ENCODE data around the gene SHISAL2A. TPM values are rescaled to one million over a fixed set of nuclear protein-coding genes. Genes with fewer than 3 reads are reported as not detected.

Gene SHISAL2A
- total and polyA plus RNA-seq, 2 of the 13 experiments (the other 11 are each of a cell fraction or from before 2014, with no cell fraction given) = not detected

DNA sequence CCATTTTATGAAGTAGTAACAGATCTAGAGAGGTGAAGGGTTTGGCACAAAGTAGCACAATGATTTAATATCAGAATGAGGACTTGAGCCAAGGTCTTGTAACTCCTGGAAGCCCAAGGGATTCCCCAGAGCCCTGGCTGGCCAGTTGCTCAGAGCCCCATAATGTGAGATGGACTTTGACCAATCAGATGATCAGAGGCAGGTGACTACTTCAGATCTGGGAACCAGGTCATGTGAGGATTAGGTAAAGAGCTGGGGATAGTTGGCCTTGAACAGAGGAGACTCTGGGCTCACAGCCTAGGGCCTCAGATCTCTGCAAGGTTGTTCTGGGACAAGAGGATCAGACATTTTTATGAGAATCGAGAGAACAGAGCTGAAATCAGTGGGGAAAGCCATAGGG, 18.9 kb downstream of the SHISAL2A start (continued):
- TF ChIP-seq ZNF580 (CRISPR knock-in tag; IDR thresholded peaks at IDR 0.05; ENCODE audit: borderline replicate concordance, low read depth) (no peak), ZSCAN25 (CRISPR knock-in tag; IDR thresholded peaks at IDR 0.05) (no peak), SOX5 (CRISPR knock-in tag; IDR thresholded peaks at IDR 0.05; ENCODE audit: borderline replicate concordance) (peak; percentile 39; the same call in 1 of the 2 replicates), ZNF883 (CRISPR knock-in tag; IDR thresholded peaks at IDR 0.05; ENCODE audit: not compliant biosample characterization) (no peak), ZNF333 (CRISPR knock-in tag; IDR thresholded peaks at IDR 0.05; ENCODE audit: borderline replicate concordance) (no peak), ZNF256 (CRISPR knock-in tag; conservative IDR thresholded peaks at IDR 0.05) (no peak), ZZZ3 (CRISPR knock-in tag; IDR thresholded peaks at IDR 0.05; ENCODE audit: borderline replicate concordance) (no peak), ZBTB8A (CRISPR knock-in tag; IDR thresholded peaks at IDR 0.05; ENCODE audit: borderline replicate concordance, low read depth) (no peak), ZBED4 (CRISPR knock-in tag; IDR thresholded peaks at IDR 0.05; ENCODE audit: borderline replicate concordance) (no peak), ZNF136 (CRISPR knock-in tag; IDR thresholded peaks at IDR 0.05; ENCODE audit: low read depth) (no peak), CSRNP1 (CRISPR knock-in tag; IDR thresholded peaks at IDR 0.05) (no peak), PHF20 (CRISPR knock-in tag; IDR thresholded peaks at IDR 0.05) (peak; percentile 32; the same call in 1 of the 2 replicates), NFE2L2 (IDR thresholded peaks at IDR 0.05; ENCODE audit: low read length) (no peak), ZNF816 (CRISPR knock-in tag; IDR thresholded peaks at IDR 0.05; ENCODE audit: borderline replicate concordance) (no peak)
- TF ChIP-seq, protein P1, sequence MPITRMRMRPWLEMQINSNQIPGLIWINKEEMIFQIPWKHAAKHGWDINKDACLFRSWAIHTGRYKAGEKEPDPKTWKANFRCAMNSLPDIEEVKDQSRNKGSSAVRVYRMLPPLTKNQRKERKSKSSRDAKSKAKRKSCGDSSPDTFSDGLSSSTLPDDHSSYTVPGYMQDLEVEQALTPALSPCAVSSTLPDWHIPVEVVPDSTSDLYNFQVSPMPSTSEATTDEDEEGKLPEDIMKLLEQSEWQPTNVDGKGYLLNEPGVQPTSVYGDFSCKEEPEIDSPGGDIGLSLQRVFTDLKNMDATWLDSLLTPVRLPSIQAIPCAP (CRISPR knock-in tag; IDR thresholded peaks at IDR 0.05; ENCODE audit: low read depth) = no peak
- TF ChIP-seq, protein P2, sequence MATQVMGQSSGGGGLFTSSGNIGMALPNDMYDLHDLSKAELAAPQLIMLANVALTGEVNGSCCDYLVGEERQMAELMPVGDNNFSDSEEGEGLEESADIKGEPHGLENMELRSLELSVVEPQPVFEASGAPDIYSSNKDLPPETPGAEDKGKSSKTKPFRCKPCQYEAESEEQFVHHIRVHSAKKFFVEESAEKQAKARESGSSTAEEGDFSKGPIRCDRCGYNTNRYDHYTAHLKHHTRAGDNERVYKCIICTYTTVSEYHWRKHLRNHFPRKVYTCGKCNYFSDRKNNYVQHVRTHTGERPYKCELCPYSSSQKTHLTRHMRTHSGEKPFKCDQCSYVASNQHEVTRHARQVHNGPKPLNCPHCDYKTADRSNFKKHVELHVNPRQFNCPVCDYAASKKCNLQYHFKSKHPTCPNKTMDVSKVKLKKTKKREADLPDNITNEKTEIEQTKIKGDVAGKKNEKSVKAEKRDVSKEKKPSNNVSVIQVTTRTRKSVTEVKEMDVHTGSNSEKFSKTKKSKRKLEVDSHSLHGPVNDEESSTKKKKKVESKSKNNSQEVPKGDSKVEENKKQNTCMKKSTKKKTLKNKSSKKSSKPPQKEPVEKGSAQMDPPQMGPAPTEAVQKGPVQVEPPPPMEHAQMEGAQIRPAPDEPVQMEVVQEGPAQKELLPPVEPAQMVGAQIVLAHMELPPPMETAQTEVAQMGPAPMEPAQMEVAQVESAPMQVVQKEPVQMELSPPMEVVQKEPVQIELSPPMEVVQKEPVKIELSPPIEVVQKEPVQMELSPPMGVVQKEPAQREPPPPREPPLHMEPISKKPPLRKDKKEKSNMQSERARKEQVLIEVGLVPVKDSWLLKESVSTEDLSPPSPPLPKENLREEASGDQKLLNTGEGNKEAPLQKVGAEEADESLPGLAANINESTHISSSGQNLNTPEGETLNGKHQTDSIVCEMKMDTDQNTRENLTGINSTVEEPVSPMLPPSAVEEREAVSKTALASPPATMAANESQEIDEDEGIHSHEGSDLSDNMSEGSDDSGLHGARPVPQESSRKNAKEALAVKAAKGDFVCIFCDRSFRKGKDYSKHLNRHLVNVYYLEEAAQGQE (IDR thresholded peaks at IDR 0.05; ENCODE audit: borderline replicate concordance in 1 of 2, low read depth in 1 of 2, low read length in 2 of 2) = no peak
- TF ChIP-seq, protein P3, sequence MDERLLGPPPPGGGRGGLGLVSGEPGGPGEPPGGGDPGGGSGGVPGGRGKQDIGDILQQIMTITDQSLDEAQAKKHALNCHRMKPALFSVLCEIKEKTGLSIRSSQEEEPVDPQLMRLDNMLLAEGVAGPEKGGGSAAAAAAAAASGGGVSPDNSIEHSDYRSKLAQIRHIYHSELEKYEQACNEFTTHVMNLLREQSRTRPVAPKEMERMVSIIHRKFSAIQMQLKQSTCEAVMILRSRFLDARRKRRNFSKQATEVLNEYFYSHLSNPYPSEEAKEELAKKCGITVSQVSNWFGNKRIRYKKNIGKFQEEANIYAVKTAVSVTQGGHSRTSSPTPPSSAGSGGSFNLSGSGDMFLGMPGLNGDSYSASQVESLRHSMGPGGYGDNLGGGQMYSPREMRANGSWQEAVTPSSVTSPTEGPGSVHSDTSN (CRISPR knock-in tag; IDR thresholded peaks at IDR 0.05) = no peak

All from HepG2 (cell line).